COLO829 (cell line): ENCODE results near the gene LRRC61.
A peak's percentile ranks its signal among the peaks of the same experiment; 100 is the strongest.
"Not testable (repeated sequence)": the region's sequence is repeated elsewhere in the genome, so short reads cannot be mapped to it uniquely, and the experiment has no call there.

Source experiments
- DNase-seq: peaks from one replicate; pipeline ENCODE4 v3.0.0; 2012; ENCODE audit warnings: low spot score

Gene LRRC61, protein sequence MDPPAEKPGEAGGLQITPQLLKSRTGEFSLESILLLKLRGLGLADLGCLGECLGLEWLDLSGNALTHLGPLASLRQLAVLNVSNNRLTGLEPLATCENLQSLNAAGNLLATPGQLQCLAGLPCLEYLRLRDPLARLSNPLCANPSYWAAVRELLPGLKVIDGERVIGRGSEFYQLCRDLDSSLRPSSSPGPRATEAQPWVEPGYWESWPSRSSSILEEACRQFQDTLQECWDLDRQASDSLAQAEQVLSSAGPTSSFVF

DNA sequence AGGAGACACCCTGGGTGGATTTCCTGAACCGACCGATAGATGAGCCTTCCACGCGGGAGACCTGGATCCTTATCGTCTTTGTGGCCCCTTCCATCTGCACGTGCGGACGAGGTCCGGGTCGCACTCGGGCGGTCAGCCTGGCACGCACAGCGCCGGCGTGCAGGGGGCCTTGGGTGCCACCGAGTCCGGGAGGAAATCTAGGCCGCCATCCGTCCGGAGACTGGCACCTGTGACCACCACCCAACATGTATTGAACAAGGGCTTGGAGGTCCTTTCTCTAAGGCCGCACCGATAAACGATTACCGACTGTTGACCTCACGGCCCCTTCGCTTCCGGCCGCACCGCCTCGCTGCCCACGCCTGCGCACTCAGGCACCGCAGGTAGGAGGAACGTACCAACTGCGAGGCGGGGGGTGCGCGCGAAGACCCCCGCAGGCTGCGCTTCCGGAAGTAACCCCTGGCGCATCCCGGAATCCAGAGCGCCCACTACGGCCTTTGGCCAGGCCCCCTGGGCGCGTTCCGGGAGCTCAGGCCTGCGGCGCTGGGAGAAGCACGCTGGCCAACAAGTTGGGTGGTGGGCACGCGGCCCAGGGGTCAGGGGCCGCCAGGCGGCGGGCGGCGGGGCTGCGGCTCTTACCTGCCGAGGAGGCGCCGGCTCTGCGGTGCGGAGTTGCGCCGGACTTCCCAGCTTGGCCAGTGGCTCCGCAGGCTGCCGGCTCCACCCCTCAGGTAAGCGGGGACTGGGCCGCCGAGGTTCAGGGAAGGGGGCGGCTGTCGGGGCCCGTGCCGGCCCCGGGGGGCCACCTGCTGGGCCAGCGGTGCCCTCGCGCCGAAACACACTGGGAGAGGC lies at the start of gene LRRC61, which contains the start of gene ACTR3C:
TSS of gene LRRC61 (plus strand) at position 523 of the 849 bp plus-strand sequence. CDS start 13,507 bp downstream, outside the sequence.
TSS of gene ACTR3C (minus strand) at position 713 of the 849 bp plus-strand sequence. CDS start 28,249 bp downstream, outside the sequence.
- DNase-seq, result no peak

DNA sequence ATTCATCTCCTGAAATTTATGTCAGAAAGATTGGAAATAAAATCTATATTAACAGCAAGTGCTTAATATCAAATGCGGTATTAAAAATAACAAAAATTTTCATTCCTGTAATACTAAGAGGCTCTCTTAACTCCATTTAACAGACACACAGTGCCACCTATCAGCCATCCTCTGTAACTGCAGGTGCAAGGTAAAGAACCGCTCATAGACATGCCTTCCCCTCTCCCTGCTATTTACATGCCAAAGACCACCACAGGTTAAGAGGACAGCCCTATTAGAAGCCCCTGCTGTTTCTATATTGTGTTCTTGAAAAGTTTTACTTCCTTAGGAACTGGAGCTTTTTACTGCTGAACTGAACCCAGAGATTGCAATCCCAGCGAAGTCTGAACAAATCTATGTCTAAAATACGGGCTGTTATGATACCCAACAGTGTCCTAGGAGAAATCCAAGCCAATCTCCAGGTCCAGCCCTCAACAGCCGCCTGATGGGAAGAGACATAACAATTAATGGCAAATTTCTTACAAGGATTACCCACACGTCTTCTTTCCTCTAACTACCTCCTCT lies 46.9 kb upstream of the LRRC61 start:
- DNase-seq, result peak; percentile 13

- not testable (repeated sequence) for DNase-seq
These were observed 44.8 kb upstream of the LRRC61 start for GRCh38 chr7:150278383-150278782.

- not testable (repeated sequence) for DNase-seq
These were observed 41.3 kb upstream of the LRRC61 start for GRCh38 chr7:150281681-150282403.

DNA sequence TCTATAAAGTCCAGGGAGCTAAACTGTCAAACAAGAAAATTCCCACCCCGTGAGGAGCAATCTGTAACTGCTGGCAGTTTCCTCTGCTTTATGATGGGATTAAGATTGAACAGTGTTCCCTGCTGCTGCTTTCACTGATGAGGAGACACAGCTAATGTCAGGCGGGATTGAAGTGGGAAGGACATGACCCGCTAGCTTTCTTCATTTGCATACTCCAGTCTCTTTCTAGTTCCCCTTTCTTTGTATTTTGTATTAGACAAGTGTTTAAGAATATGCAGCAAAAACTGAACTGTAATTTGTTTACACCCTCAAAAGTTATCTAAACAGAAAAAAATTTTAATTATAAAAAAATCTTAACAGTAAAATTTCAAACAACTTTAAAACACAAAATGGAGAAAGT lies 40.0 kb upstream of the LRRC61 start:
- not testable (repeated sequence) for DNase-seq

DNA sequence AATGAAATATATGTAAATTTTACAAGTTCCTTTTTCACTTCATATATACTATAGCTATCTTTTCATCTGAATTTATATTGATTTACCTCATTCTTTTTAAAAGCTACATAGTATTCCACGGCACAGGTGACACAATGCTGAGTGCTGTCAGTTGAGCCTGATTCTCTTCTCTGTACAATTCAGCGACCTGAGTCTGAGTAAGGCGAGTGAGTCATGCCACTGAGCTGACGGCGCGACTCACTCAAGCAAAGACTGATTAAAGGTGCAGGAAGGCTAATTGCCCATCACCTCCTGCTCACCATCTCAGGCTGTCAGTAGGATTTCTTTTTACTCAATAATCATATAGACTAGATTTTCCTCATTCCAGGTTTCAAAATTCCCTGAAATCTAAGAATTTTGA lies 39.5 kb upstream of the LRRC61 start:
- DNase-seq, result not testable (repeated sequence)

GRCh38 chr7:150285849-150286754 lies 37.1 kb upstream of the LRRC61 start:
- DNase-seq, result not testable (repeated sequence)

- DNase-seq, result not testable (repeated sequence)
These were observed 35.3 kb upstream of the LRRC61 start for GRCh38 chr7:150287815-150288214.

DNA sequence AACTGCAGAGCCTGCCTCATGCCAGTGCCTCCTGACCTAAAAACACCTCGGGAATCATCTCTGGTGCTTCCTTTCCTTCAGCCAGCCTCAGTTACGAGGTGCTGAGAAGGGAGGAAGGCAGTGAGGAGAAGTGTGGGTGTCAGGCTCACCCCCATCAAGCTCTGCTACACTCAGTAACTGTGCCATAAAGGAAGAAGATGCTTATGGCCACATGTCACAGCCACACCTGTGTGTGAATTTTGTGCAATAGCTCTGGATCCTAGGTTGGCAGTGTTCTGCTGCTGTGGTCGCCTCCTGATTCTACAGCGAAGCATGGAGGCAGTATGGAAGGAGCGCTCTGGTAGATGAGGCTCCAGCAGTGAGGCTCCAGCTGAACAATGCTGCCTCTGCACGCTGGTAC lies 34.3 kb upstream of the LRRC61 start:
- not testable (repeated sequence) for DNase-seq

- DNase-seq, result not testable (repeated sequence)
These were observed 32.8 kb upstream of the LRRC61 start for GRCh38 chr7:150290317-150290716.

DNA sequence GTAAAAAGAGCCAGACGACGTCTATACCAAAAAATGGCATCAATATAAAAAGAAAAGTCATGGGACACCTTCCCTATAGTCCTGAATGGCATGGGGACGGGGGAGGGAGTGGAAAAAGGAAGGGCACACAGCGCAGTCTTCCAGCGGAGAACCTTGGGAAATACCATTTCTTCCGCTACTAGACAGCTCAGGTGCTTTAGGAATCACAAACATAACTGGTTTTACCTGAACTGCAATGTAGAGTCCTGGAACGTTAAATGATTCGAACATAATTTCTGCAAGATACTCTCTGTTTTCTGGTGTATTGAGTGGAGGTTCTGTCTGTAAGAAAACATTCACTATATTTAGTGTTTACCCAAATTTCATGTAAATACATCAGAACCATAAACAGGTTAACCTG lies 28.1 kb upstream of the LRRC61 start:
- DNase-seq, result not testable (repeated sequence)

- DNase-seq, result not testable (repeated sequence)
These were observed 27.5 kb upstream of the LRRC61 start for GRCh38 chr7:150295614-150296013.

GRCh38 chr7:150296802-150297201 lies 26.4 kb upstream of the LRRC61 start:
- DNase-seq, result not testable (repeated sequence)

GRCh38 chr7:150297978-150298377 lies 25.2 kb upstream of the LRRC61 start:
- not testable (repeated sequence) for DNase-seq

- DNase-seq, result not testable (repeated sequence)
These were observed 20.2 kb upstream of the LRRC61 start for GRCh38 chr7:150302908-150303310.

DNA sequence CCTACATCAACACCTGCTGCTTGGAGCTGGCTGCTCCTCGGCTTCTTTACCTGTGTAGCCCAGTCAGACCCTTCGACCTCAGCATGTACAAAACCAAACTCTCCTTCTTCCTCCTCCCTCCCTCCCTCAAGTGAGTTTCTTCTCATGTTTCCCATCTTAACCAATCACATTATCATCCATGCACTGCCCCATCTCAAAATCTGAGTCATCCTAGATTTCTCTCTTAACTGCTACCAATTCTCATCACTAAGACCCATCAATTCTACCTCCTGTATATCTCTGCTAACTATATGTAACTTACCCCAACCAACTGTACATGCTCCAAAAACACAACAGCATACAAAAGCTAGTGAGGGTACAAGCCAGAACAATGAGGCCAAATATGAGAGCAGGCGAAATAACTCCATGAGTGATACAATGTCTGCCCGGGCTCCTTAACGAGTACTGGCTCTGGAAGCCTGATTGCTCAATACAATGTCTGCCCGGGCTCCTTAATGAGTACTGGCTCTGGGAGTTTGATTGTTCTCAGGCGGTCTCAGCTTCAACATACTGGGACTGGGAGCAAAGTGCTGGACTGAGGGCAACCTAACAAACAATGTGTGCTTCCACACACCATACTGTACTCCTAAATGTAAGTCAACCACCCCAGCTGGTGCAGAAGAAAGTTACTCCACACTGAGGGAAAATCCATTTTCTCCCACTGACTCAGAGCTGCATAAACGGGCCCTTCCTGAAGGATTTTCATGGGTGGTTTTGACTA lies 18.5 kb upstream of the LRRC61 start:
- DNase-seq, result not testable (repeated sequence)

DNA sequence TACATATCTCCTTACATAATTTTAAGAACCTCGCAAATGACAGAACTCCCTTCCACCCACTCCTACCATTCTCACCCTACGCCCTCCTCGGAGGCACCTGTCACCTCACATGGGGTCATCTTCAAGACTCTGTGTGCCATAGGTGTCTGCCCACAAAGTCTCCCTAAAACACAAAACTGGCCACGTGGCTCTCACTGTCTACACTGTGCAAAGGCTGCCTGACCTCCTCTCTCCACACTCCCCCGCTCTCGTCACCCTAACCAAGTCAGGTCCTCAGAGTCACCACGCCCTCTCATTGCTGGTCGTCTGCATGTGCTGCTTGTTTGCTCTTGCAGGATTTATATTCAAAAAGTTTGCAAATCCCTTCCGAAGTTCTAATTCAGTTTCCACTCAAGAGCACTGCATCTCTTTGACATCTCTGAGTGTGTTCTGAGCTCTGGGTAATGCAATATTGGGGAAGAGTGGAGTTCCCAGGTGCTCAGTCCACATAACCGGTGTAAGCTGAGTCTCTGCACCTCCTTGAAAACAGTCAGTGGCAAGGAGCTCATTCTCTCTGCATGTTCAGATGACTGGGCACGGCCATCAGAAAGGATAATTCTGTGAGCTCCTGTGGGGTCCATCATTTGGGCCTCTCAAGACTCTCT lies 17.8 kb upstream of the LRRC61 start:
- not testable (repeated sequence) for DNase-seq

GRCh38 chr7:150305903-150306284 lies 17.3 kb upstream of the LRRC61 start:
- not testable (repeated sequence) for DNase-seq

- not testable (repeated sequence) for DNase-seq
These were observed 16.8 kb upstream of the LRRC61 start for GRCh38 chr7:150306377-150306776.

GRCh38 chr7:150307129-150307528 lies 16.0 kb upstream of the LRRC61 start:
- no peak for DNase-seq
